IMR-90 (cell line): ENCODE results near the gene ANKLE2.

Experiments
- BHLHE40 ChIP-seq: fragments of 150-350 bp; IDR thresholded peaks from 2 replicates; pipeline ENCODE4 v1.6.1; 2016; ENCODE audit warnings: mild to moderate bottlenecking, low read depth, low read length
- CEBPB ChIP-seq: IDR thresholded peaks from 2 replicates; pipeline ENCODE4 v1.6.1; 2012; ENCODE audit warnings: low read depth, low read length, improper control_type of control experiment
- CTCF ChIP-seq: conservative IDR thresholded peaks from 2 replicates; pipeline ENCODE4 v1.5.1; 2012; ENCODE audit warnings: mild to moderate bottlenecking, low read depth, low read length, improper control_type of control experiment
- FOS ChIP-seq: fragments of 150-350 bp; IDR thresholded peaks from 2 replicates; pipeline ENCODE4 v1.6.1; 2016; ENCODE audit warnings: low read depth, low read length
- MAFK ChIP-seq: IDR thresholded peaks from 2 replicates; pipeline ENCODE4 v1.6.1; 2012; ENCODE audit warnings: low read depth, low read length, improper control_type of control experiment
- MXI1 ChIP-seq: IDR thresholded peaks from 2 replicates; pipeline ENCODE4 v1.6.1; 2012; ENCODE audit warnings: low read depth, mild to moderate bottlenecking, low read length, moderate library complexity, borderline replicate concordance
- NFE2L2 ChIP-seq: fragments of 150-350 bp; IDR thresholded peaks from 2 replicates; pipeline ENCODE4 v1.6.1; 2016; ENCODE audit warnings: low read depth, mild to moderate bottlenecking, low read length
- POLR2A ChIP-seq: IDR thresholded peaks from 2 replicates; pipeline ENCODE4 v1.6.1; 2012; ENCODE audit warnings: mild to moderate bottlenecking, low read depth, low read length
- RAD21 ChIP-seq: IDR thresholded peaks from 2 replicates; pipeline ENCODE4 v1.6.1; 2012; ENCODE audit warnings: low read length, improper control_type of control experiment
- RCOR1 ChIP-seq: IDR thresholded peaks from 2 replicates; pipeline ENCODE4 v1.6.1; 2012; ENCODE audit warnings: mild to moderate bottlenecking, low read length, improper control_type of control experiment; ENCODE audit not compliant: insufficient replicate concordance
- RFX5 ChIP-seq: IDR thresholded peaks from 2 replicates; pipeline ENCODE4 v1.8.0; 2012; ENCODE audit warnings: low read depth, mild to moderate bottlenecking, low read length, moderate library complexity
- SMC3 ChIP-seq: fragments of 150-350 bp; IDR thresholded peaks from 2 replicates; pipeline ENCODE4 v1.6.1; 2016; ENCODE audit warnings: low read depth, mild to moderate bottlenecking, antibody characterized with exemption, low read length, moderate library complexity

DNA sequence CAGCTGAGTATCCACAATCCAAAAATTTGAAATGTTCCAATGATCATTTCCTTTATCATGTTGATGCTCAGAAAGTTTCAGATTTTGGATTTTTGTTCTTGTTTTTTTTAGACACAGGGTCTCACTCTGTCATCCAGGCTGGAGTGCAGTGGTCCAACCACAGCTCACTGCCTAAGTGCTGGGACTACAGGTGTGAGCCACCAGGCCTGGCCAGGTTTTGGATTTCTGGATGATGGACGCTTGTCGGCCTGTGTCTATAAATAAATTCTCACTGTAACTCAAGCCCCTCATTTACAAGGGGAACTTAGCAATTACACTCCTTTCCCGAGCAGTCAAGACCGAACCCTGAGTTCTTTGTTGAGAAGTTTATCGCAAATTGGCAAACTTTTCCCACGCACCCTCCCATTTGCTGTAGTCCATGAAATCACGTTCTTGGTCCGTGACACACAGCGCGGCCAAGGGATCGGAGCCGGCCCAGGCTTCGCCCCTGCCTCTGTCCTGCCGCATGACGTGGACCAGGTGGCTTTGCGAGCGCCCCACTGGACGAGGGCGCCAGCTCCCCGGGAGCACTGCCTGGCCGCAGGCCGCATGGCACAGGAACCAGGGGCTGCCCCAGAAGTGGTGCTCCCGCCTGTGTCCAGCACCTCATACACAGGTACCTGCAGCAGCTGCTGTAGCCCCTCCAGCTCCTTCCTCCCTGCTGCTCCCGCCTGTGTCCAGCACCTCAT, 14.0 kb upstream of the ANKLE2 start:
- no peak for TF ChIP-seq CTCF
- TF ChIP-seq POLR2A: no peak
- TF ChIP-seq FOS: no peak
- no peak for TF ChIP-seq MAFK
- no peak for TF ChIP-seq RCOR1
- no peak for TF ChIP-seq CEBPB
- no peak for TF ChIP-seq MXI1
- TF ChIP-seq RFX5: no peak
- TF ChIP-seq SMC3: no peak
- no peak for TF ChIP-seq RAD21
- TF ChIP-seq BHLHE40: no peak
- no peak for TF ChIP-seq NFE2L2
